Measurements from ENCODE around the gene TCF7. TPM values are rescaled to one million over a fixed set of nuclear protein-coding genes. Genes with fewer than 3 reads are reported as not detected.

TCF7 gene
- total and polyA plus RNA-seq, 2 of the 13 experiments (the other 11 are each of a cell fraction or from before 2014, with no cell fraction given): 6.3 to 6.8 TPM

GRCh38 chr5:134116789-134117761, 2.6 kb downstream of the TCF7 start:
- Histone ChIP-seq H3K79me2 (ENCODE audit: insufficient read depth, low read length) (peaks cover 2% of the 10 kb centered on the region), H3K4me1 (ENCODE audit: insufficient read depth, low read length) (peaks cover 58% of the 10 kb centered on the region), H4K20me1 (ENCODE audit: insufficient read depth, low read length) (no peaks in the 10 kb centered on the region), H3K27me3 (ENCODE audit: control insufficient read depth in 1 of 2, insufficient read depth in 2 of 2, low read length in 2 of 2) (peaks cover 0 to 13% of the 10 kb centered on the region in 2 experiments; a peak in 2 of 5 replicates), H3K4me2 (ENCODE audit: low read depth, low read length) (no peak overlapping the region), H3K9ac (ENCODE audit: insufficient read depth, low read depth, low read length) (no peak overlapping the region), H3K27ac (ENCODE audit: extremely low read length, insufficient read depth, low read length) (no peak overlapping the region), H3K9me3 (ENCODE audit: low read length) (no peaks in the 10 kb centered on the region), H3K36me3 (replicated peaks in 1 of 2; ENCODE audit: control insufficient read depth in 1 of 2, insufficient read depth in 2 of 2, low read length in 2 of 2) (peaks cover 3 to 12% of the 10 kb centered on the region in 2 experiments; a peak in 4 of 5 replicates), H2AFZ (ENCODE audit: low read length) (no peak overlapping the region), H3K4me3 (replicated peaks in 1 of 3; ENCODE audit: insufficient read depth in 1 of 3, low read depth in 2 of 3, low read length in 3 of 3) (no peak overlapping the region)
- 95% methylated on average over 10 of the region's 12 CpGs for WGBS (ENCODE audit: low lambda C conversion rate)
- TF ChIP-seq CBFB (CRISPR knock-in tag; IDR thresholded peaks at IDR 0.05) (no peak), MED1 (CRISPR knock-in tag; IDR thresholded peaks at IDR 0.05) (no peak), ZBTB38 (CRISPR knock-in tag; IDR thresholded peaks at IDR 0.05) (no peak), ZNF329 (CRISPR knock-in tag; IDR thresholded peaks at IDR 0.05; ENCODE audit: low read depth) (no peak), ZNF136 (CRISPR knock-in tag; IDR thresholded peaks at IDR 0.05; ENCODE audit: low read depth) (no peak), MEIS1 (CRISPR knock-in tag; IDR thresholded peaks at IDR 0.05; ENCODE audit: borderline replicate concordance) (no peak), JUN (CRISPR knock-in tag; IDR thresholded peaks at IDR 0.05) (no peak), ZNF468 (CRISPR knock-in tag; IDR thresholded peaks at IDR 0.05) (no peak), NRL (CRISPR knock-in tag; IDR thresholded peaks at IDR 0.05; ENCODE audit: borderline replicate concordance) (no peak)
- ATAC-seq (no peak), FAIRE-seq (no peak), DNase-seq (ENCODE audit: low spot score) (no peak)
- ChIA-PET CTCF (ENCODE audit: low intra/inter-chr PET ratio, low total read pairs) (no interaction called here), POLR2A (interaction anchor here (0.6 to 3.9 kb wide), 2 partner anchors 17 to 746 kb away, joined by 3 to 40 read pairs; no protein-coding TSS in a partner anchor)
- TSS peak; percentile 54 for BruUV-seq (replicated peaks)
- intact Hi-C loops (cut with micrococcal nuclease; ENCODE audit: unreplicated experiment): no loop called here
- in situ Hi-C loops (cut with HindIII; ENCODE audit: extremely low pct_ligation_motif_present, low pct_unique_long_range_greater_than_20kb): no loop called here

Measured in HepG2 (cell line).